Hematopoietic multipotent progenitor cell treated with erythropoietin and hydrocortisone succinate and interleukin-3 and kit ligand, for 15 days (in vitro differentiated cells): ENCODE data around the gene NSUN7.
A peak's percentile ranks its signal among the peaks of the same experiment; 100 is the strongest.

Experiments
- DNase-seq: peaks from one replicate; pipeline ENCODE4 v3.0.0-alpha.2; 2015; ENCODE audit warnings: low spot score

NSUN7 gene

DNA sequence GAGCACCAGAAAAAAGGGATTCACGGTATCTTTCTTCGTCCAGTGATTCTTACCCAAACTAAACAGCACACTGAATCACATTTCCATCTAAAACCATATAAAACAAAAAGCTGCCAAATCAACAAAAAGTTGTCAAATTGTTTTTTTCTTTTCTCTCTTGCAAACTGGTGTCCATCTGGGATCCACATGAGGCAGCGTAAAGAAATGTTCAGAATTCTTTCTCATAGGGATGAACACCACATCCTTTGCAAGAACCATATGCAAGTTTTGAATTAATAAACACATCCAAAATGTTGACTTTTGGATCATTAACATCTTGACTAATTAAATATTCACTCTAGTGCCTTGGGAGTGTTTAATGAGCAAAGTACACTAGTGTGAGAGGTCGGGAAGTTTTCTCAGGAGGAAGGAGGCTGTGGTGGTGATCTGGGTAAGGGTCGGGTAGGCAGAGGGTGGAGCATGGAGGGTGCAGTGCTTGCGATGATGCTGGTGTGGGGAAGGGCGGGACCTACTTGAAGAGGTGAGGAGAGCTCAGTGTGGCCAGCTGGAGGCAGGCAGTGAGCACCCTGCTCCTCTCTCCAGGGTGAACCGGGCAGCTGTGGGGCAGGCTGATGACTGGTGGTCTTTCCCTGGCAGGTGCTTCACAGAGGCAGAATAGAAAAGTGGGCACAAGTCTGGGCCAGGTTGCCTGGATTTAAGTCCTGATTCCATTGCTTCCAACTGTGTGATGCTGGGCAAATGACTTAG is 72.8 kb downstream of the NSUN7 start:
- no peak for DNase-seq

DNA sequence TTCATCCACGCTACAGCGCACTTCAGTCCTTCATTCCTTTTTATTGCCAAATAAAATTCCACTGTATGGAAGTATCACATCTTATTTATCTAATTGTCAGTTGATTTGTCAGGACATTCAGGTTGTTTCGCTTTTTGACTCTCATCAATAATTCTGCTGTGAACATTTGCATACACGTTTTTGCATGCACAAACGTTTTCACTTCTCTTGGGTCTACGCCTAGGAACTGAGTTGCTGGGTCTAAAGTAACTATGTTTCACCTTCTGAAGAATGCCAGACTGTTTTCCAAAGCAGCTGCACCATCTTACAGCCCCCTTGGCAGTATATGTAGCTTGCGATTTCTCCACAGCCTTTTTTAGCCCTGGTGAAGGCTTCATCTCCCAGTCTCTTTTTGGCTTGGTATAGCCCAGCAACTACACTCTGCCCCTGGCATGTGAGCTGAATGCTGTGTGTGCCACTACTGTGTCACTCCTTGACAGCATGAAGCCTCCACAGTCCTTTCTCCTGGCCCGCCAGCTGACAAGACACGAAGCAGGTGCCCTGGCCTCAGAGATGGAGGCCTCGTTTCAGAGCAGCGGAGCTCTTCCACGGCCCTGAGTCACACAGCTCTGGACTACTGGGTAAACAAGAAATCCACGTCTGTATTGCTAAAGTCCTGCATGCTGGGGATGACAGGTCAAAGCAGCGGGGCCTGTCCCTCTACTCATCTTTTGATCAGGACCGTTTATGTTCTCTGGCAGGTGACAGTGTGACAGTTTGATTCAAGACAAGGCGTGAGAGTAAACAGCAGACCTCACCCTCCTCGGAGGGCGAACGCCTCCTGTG is 75.5 kb downstream of the NSUN7 start:
- no peak for DNase-seq

DNA sequence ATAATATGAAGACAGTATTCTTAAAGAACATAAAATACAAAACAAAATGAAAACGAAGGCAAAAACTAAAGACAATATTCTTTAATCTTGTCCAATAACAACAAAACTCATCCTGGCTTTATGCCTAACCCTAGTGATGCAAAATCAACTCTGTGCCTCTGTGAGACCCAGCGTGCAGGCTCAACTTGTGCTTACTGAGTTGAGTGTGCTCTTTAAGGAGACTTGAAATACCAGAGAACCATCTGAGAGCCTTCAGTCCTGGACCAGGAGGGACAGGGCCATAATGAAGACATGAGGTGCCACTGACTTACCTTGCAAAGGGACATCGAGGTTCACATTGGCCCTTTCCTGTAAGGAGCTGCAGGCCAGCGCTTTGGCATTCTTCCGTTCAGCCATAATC is 77.1 kb downstream of the NSUN7 start:
- no peak for DNase-seq

DNA sequence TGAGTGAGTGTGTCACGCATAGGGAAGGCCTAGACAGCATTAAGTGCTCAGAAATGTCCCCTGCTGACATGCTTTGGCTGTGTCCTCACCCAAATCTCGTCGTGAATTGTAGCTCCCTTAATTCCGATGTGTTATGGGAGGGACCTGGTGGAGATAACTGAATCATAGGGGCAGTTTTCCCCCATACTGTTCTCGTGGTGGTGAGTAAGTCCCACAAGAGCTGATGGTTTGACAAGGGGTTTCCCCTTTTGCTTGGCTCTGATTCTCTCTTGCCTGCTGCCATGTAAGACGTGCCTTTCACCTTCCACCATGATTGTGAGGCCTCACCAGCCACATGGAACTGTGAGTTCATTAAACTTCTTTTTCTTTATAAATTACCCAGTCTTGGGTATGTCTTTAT is 78.0 kb downstream of the NSUN7 start:
- DNase-seq, result no peak

DNA sequence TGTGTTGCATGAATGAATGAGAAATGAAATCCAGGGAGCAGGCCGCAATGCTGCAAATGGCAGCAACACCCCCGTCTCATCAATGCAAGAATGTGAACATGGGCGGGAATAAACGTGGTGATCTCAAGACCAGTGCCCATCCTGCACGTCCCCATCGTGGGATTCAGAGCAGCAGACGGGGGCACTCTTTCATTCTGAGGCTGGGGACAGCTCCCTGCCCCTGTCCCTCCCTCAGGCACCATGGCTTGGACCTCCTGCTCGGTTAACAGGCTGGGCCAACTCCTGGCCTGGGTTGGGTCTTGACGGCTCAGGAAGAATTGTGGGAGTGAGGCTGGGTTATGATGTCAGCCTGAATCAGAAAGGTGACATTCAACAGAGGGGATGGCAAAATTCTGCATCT is 78.9 kb downstream of the NSUN7 start:
- no peak for DNase-seq

DNA sequence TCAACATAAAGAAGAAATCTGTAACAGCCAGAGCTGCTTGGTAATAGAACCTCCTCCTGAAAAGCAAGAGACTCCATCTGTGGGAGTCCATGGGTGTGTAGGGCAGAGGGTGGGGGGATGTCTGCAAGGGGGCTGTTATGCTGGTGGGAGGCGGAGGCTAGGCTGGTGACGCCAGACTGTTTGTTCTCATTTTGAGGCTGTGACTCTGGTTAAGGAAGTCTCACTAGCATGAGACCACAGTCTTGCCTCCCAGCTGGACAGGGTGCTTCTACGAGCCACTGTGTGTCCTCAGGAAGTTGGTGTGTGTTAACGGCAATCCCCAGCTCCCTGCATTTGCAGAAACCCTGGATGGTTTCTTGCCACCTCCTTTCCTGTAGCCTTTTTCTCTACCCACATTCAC is 79.8 kb downstream of the NSUN7 start:
- DNase-seq, result no peak

DNA sequence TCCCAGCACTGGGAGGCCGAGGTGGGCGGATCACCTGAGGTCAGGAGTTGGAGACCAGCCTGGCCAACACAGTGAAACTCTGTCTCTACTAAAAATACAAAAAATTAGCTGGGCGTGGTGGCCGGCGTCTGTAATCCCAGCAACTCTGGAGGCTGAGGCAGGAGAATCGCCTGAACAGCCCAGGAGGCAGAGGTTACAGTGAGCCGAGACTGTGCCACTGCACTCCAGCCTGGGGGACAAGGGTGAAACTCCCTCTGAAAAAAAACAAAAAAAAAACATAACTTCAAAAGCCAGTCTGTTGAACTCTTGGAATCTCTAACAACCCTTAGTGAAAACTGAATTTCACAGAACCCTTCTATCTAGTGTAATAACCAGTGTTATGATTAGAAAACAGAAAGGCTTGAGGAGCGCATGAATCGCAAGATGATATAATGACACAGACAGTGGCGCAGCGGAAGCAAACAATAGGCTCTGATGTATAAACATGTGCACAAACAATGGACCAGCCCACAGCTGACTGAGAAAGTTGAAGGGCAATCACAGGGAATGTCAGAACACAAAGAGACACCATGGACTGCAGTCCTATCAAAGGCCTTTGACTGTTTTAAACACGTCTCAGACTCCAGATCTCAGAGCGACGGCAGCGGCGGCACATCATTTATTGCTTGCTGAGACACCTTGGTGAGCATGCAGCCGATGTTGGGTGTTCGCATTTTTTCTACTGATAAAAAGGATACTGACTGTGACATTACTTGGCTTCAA is 81.6 kb downstream of the NSUN7 start:
- no peak for DNase-seq

DNA sequence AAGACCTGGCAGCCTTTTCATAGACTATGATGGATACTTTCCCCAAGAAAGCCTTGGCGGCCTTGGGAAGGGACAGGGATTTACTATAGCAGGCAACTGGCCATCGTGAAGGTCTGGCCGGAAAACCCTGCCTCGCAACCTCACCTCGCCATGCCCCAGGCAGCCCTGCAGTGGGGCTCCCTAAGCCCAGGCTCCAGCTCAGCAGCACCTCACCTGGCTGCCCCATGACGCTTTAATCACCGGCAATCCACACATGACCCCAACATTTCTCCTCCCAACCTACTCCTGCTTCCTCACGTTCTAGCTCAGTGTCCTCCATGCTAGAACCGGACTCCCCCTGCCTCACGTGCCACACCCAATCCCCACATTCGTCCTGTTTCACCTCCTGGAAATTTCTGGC is 82.4 kb downstream of the NSUN7 start:
- no peak for DNase-seq

DNA sequence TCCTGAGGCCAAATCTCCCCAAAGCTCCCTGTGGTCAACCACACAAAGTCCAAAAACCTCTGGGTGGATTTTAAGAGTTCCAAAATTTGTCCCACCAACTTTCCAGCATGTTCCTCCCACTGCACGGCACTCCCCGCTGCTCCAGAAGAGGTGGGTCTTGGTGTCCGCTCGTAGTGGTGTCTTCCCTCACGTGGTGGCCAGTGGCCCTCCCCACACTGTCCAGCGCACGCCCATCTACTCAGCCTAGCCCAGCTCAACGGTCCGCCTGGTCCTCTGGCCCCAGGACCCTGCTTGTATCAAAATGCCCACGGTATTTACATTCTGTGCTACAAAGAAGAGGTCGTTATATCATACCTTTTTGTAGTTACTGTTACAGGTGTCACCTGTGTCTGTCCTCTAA is 83.5 kb downstream of the NSUN7 start:
- no peak for DNase-seq

DNA sequence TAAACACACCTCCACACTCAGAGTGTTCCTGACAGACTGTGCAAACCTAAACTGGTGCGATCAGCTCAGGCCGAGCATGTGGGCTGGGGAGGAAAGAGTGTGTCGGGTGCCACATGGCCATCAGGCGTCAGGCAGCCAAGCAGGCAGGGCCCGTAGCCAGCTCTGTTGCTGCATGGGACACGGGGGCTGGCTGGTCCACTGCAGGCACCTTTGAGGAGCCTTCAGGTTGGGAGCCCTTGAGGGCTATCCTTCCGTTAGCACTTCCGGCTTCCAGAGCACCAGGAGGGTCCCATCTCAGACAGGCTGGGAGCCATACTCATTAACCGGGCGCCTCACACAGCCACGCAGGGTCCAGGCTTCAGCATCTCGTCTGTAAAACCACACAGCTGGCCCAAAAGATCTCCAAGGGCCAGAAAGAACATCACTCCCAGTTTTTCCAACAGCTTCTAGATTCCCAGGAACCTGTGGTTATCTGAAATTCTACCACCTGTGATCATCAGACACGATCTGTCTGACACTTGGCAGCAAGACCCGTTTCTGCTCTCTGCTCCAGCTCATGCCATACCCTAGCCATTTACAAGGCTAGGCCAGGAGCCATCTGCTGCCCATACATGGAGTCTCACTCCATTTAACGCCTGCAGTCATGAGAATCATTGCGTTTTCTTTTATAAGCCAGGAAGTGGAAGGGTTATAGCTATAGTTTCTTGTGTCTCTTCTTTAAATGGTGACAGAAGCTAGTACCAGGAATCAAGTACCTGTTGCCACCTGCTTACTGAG is 87.5 kb downstream of the NSUN7 start:
- DNase-seq, result no peak

DNA sequence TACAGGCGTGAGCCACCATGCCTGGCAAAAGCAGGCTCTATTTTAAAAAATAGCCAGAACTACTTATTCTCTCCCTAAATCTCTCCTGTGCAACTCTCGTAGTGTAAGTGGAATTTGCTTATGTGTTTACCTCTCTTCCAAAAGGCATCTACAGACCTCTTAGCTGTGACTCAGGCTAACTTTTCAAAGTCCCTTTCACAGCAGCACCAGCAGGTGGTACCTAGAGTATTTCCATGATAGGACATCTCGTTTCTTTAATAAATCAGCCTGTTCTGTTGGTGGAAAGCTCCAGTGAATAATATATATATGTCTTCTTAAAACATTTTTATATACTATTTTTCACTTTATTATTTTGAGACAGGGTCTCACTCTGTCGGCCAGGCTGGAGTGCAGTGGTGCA is 89.0 kb downstream of the NSUN7 start:
- no peak for DNase-seq

DNA sequence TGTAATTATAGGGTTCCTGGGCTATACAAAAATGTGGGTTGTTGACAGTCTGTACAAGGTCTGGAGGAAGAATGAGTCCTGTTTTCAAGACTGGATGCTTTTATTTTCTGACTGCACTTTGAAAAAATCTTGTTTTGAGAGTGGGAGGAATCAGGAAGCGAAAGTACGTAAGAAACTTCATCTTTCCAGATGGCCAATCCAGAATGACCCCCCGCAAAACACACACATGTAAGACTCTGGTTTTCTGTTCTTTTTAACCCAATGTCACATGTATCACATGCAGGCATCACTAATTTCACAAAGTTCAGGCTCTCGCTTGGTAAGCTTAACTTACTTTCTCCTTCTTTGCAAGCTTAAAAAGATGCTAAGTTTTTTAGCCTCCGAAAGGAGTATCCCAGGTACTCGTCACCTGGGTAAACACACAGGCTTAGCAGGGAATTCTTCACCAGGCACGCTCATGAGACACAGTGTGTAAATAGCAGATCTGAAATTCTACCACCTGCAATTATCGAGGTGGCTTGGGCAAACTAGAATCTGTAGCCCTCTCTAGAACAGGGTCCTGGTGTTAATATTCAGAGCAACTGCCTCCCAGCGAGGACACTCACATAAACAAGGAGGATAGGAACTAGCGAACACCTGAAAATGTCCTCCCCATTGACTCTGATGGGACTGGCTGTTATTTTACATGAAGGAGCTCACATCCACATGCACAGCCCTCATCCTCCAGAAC is 90.7 kb downstream of the NSUN7 start:
- DNase-seq, result no peak

DNA sequence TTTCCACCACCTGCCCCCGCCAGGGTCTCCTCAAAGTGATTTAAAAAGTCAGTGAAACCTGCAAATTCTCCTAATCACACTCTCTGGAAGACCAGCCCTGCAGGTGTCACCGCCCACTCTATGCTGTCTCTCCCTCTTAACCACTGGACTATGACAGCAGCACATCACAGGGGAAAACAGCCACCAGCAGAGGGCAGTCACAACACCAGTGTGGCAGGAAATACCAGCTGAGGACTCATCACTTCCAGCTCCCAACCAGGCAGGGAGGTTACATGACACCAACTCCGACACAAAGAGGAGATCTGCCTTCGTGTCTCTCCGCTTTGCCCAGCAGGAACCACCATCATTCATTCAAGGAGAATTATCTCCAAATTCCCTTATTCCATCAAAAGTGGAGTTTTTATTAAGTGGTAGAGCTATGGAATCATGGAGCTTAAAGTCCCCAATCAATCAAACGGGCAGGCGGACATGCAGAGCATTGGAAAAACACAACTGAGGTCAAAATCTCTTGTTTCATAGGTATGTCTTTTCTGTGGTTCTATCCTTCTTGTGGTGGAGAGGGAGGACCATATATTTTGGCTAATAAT is 91.3 kb downstream of the NSUN7 start:
- DNase-seq, result peak; percentile 21

DNA sequence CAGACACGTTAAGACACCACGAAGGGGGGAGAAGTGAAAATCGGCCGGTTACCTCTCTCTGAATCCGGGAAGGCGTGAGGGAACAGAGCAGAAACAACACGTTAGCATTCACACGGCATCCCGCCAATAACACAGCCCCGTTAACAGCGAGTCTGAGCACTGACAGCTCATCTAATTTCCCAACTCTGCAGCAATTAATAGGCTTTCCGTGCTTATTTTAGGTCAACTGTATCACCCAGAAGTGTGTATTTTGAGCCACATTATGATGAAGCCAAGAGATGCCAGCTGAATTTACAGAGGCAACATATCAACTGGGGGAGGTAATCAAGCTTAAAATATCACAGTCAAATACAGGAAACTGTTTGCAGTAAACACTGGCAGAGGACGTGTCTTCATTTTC is 92.6 kb downstream of the NSUN7 start:
- DNase-seq, result no peak

DNA sequence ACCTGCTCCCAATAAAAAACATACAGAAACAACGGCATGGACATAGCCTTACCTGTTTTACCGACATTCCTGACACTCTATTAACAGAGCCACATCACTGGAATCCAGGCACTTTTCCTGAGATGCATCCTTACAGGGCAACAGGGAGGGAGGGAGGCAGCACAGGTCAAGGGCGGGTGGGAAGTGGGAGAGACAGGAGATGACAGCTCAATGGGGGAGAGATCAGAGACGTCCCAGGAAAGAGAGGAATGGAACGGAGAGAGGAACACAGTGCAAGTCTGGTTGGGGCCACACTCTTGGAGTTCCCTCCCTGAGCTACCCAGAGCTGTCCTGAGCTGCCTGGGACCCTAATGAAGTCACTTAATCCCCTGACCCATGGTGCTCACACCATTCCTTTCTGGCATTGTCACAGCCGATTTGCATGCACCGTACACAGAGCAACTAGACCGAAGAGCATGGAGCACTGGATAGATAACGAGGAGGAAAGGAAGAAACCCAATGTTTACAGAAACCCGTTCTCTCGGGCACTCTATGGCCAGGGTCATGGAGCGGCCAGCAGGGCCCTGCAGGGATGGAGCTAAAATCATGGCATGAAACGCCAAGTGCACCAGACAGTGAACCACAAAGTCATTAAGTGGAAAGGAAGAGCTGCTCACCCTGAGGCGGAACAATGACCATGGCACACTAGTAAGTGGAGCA is 93.1 kb downstream of the NSUN7 start:
- no peak for DNase-seq

DNA sequence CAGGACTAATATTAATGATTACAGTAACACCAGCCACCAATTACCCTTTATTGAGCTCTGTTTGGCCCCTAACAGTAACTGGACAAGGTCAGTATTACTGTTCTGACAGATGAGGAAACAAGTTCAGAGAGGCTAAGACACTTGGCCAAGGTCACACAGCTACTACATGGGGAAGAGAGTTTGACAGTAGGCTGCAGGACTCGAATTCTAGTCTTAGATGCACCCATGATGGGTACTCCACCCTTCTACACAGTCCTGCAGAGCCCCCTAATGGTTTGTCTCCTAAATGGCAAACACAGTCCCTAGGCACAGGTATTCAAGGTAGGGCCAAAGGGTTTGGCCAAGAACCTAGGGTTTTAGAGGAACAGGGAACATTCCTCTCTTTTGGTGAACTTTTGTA is 93.9 kb downstream of the NSUN7 start:
- no peak for DNase-seq

DNA sequence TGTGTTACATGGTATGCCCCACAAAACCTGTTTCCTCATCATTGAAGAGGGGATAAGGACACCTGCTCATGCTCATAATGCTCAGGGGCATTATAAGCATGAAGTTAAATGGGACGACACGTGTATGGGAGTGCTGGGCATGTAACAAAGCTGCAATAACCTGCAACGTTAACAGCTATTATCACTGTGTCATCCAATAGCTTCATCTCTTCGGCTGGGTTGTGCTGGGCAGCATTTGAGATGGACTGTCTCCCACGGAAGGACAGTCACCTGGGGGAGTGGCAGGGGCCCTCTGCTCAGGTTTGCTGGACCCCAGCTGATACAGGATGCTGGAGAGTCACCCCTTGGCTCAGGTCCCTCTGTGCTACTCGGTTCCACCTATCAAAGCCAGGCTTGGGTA is 94.5 kb downstream of the NSUN7 start:
- no peak for DNase-seq

DNA sequence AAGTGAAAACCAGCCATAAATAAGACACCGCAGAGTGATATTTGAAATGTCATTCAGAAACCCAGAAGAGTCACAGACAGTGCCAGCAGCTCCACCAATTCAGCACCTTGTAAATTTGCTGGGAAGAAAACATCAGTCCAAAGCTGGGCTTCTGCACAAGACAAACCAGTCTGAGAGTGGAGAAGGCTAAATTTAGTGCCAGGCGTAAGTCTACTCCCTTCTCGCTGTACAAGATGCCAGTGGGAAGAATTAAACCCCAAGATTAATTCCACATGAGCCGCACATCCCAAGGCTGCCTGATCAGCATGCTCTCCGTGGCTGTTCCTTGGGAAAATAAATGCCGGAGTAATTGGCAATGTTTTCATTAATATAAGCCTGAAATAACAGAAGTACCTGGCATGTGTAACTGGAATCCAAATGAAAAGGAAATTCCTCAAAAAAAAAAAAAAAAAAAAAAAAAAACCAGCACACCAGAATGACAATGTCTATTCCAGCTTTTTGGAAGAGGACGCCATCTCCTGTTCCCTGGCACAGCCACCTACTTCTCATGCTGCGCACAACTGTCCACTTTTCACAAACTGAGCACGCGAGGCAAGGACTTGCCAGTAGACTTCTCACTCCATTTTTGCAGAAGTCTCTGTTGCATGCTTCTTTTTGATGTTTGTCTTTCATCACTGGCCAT is 95.5 kb downstream of the NSUN7 start:
- DNase-seq, result no peak

DNA sequence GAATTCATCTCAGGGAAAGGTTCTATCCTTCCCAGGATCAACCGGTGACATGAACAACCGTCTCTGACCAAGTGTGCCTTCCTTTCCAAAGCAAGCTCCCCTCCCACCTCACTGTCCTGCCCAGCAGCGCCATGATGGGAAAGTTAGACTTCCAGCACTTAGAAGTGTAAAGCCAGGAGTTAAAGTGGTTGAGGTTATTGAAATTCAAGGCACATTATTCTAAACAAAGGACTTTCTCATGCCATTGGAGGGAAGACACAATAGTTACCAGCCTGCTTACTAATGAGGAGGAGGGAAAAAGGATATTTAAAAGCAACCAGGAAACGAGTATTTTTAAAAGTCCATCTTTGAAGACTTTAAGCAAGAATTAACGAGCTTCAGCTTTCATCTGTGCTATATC is 96.8 kb downstream of the NSUN7 start:
- DNase-seq, result no peak

DNA sequence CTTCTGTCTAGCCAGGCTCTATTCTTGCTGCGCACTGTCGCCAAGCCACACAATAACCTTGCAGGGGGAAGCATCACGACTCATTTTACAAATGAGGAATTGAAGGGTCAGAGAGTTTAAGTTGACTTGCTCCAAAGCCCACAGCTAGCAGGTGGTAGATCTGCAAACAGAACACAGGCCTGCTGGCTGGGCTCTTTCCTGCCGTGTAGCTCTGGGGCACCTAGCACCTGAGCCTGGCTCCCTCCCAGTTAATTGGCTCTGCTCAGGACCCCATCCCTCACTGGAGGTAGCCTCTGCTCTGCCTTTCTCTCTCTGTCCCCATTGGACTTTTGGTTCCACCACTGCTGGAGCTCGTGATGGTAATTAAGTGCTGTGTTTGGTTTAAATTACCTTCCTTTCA is 98.5 kb downstream of the NSUN7 start:
- DNase-seq, result no peak
